ENCODE measurements around the gene NUBPL.

GRCh38 chr14:31886156-31886835 is 325.1 kb downstream of the NUBPL start:
- TF ChIP-seq, protein P1, sequence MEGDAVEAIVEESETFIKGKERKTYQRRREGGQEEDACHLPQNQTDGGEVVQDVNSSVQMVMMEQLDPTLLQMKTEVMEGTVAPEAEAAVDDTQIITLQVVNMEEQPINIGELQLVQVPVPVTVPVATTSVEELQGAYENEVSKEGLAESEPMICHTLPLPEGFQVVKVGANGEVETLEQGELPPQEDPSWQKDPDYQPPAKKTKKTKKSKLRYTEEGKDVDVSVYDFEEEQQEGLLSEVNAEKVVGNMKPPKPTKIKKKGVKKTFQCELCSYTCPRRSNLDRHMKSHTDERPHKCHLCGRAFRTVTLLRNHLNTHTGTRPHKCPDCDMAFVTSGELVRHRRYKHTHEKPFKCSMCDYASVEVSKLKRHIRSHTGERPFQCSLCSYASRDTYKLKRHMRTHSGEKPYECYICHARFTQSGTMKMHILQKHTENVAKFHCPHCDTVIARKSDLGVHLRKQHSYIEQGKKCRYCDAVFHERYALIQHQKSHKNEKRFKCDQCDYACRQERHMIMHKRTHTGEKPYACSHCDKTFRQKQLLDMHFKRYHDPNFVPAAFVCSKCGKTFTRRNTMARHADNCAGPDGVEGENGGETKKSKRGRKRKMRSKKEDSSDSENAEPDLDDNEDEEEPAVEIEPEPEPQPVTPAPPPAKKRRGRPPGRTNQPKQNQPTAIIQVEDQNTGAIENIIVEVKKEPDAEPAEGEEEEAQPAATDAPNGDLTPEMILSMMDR (conservative IDR thresholded peaks at IDR 0.05; ENCODE audit: low read length) = no peak
- TF ChIP-seq EZH2phosphoT487 (IDR thresholded peaks at IDR 0.05; ENCODE audit: borderline replicate concordance) = no peak
